ENCODE measurements around the gene CXCL5. TPM values are rescaled to one million over a fixed set of nuclear protein-coding genes. Genes with fewer than 3 reads are reported as not detected.
"Not testable (repeated sequence)": the region's sequence is repeated elsewhere in the genome, so short reads cannot be mapped to it uniquely, and the experiment has no call there.

The CXCL5 gene
- total RNA-seq, 1 experiment from 2014 or later, result 2.7 TPM

DNA sequence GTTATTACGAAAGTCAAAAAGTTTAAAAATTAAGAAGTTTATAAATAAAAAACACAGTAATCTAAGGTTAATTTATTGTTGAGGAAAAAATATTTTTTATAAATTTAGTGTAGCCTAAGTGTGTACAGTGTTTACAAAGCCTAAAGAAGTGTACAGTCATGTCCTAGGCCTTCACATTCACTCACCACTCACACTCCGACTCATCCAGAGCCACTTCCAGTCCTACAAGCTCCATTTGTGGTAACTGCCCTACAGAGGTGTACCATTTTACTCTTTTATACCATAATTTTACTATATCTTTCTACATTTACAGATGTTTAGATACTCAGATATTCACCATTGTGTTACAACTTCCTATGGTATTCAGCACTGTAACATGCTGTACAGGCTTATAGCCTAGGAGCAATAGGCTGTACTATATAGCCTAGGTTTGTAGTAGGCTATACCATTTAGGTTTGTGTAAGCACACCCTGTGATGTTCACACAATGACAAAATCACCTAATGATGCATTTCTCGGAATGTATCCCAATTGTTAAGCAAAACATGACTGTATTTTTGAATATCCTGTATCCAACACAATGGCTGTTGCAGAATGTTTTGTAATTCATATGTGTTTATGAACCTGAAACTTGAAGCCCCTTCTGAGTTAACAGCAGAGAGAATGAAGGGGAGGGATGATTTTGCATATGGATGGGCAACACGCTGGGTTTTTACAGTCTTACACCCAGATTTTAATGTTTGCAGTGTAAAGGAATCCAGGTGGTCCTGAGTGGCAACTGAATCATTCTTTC is 13.5 kb downstream of the CXCL5 start:
- in situ Hi-C loops (cut with HindIII; ENCODE audit: low pct_unique_long_range_greater_than_20kb, low sequenced_read_pairs), result no loop called here
- no peak for DNase-seq (ENCODE audit: low read depth)

DNA sequence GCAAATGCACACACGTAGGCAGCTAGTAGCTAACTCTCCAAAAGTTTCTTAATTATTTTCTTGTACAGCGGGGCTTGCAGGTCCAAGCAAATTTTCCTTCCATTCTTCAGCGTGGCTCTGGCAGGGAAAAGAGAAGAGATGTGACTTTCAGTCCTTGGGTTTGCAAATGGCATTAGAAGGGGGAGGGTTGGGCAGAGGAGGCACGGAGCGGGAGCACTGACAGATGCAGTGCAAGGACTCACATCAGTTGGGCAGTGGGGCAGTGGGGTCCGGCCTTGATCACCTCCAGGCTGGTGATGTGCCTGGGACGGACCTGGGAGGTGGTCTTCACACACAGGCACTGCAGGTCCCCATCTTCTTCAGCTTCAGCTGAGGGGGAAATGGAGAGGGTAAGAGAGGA is 17.3 kb downstream of the CXCL5 start:
- DNase-seq (ENCODE audit: low read depth); in situ Hi-C loops (cut with HindIII; ENCODE audit: low pct_unique_long_range_greater_than_20kb, low sequenced_read_pairs): not testable (repeated sequence)

DNA sequence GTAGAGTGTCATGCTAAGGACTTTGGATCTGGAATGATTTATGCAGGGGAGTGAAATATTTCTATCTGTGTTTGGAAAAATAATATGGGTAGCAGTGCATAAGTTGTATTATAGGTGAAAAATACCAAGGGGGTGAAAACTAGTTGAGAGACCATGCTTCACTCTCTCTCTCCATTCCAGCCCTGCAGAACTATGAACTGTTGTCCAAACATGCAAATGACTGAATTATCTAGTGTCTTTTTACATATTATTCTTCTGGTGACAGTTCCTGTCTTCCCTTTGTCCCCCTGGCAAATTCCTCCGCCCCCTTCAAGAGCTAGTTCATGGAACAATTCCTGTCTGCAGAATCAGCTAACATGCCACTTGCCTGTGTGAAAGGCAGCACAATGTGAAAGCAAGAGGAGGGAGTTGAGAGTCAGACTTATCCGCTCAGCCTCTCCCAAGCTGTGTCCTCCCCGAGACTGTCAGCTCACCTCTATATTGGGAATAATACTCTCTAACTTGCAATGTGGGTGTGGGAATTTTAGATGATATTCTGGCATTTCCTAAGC is 19.0 kb downstream of the CXCL5 start:
- in situ Hi-C loops (cut with HindIII; ENCODE audit: low pct_unique_long_range_greater_than_20kb, low sequenced_read_pairs), result no loop called here
- no peak for DNase-seq (ENCODE audit: low read depth)

DNA sequence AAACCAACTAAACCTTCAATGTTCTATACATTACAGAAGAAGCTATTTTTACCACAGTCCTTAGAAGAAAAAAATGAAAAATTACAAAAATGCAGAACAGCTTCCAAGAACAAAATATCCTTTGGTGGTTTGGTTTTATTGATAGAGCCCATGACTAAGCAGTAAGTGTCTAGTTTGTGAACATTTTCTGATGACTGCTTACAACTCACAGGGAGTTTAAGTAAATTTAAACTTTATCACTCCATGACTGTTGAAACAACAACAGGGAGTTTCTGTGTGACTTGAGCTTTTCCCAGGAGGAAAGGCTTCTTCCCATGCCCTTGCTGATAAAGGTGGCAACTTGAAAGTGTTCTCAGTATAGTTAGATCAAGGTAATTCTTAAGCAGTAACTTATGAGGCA is 19.6 kb downstream of the CXCL5 start:
- in situ Hi-C loops (cut with HindIII; ENCODE audit: low pct_unique_long_range_greater_than_20kb, low sequenced_read_pairs), result no loop called here
- no peak for DNase-seq (ENCODE audit: low read depth)

DNA sequence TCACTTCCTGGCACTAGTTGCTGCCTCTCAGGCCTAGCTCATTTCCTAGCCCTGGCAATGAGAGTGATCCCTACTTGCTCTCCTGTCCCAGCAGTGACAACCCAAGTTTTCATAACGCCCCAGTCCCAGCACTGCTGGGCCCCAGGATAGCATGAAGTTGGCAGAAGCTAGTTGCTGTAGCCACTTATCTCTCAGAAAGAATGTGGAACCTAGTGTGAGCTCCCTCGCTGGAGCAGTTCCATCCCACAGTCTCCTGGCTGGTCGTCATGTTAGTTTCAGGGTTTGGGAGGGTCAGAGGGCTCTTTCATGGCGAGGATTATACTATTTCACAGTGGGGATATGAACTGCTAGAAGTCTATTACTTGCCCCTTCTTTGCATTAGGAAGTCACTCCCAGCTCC is 21.8 kb downstream of the CXCL5 start:
- in situ Hi-C loops (cut with HindIII; ENCODE audit: low pct_unique_long_range_greater_than_20kb, low sequenced_read_pairs), result no loop called here
- no peak for DNase-seq (ENCODE audit: low read depth)

DNA sequence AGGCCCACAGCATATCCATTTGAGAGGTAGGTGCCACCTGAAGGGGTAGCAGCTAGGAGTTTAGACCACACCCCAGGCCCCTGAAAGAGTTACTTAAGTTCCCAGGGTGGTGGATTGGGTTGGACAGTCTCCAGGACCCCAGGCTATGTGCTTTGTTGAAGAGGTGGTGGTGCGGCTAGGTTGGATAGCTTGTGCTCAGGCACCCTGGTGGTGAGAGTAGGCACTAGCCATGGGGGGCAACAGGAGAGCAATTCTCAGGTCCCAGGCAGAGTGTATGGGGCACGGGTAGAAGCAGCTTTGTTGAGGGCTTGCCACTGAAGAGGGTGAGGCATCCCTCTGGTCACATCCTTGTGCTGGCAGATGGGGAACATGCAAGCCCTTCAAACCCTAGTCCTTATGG is 22.3 kb downstream of the CXCL5 start:
- in situ Hi-C loops (cut with HindIII; ENCODE audit: low pct_unique_long_range_greater_than_20kb, low sequenced_read_pairs), result no loop called here
- DNase-seq (ENCODE audit: low read depth), result no peak

DNA sequence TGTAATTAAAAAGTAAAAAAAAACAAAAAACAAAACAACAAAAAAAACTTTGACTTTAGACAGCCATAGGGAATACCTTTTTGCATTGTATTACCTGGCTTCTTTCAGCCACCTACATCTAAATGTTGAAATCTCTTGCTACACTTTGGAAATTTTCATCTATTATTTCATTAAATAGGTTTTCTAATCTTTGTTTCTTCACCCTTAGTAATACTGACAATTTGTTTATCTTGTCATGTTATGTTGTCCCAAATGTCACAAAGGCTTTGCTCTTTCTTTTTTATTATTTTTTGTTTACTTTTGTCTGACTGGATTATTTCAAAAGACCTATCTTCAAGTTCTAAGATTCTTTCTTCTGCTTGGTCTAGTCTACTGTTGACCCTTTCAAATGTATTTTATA is 24.1 kb downstream of the CXCL5 start:
- no peak for DNase-seq (ENCODE audit: low read depth)
- in situ Hi-C loops (cut with HindIII; ENCODE audit: low pct_unique_long_range_greater_than_20kb, low sequenced_read_pairs), result no loop called here

DNA sequence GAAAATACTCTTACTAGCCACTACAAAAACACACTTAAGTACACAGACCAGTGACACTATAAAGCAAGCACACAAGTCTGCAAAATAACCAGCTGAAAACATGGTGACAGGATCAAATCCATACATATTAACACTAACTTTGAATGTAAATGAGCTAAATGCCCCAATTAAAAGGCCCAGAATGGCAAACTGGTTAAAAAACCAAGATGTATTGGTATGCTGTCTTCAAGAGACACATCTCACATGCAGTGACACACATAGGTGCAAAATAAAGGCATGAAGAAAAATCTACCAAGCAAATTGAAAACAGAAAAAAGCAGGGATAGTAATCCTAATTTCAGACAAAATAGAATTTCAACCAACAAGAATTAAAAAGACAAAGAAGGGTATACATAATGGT is 27.5 kb downstream of the CXCL5 start:
- in situ Hi-C loops (cut with HindIII; ENCODE audit: low pct_unique_long_range_greater_than_20kb, low sequenced_read_pairs), result no loop called here
- no peak for DNase-seq (ENCODE audit: low read depth)

DNA sequence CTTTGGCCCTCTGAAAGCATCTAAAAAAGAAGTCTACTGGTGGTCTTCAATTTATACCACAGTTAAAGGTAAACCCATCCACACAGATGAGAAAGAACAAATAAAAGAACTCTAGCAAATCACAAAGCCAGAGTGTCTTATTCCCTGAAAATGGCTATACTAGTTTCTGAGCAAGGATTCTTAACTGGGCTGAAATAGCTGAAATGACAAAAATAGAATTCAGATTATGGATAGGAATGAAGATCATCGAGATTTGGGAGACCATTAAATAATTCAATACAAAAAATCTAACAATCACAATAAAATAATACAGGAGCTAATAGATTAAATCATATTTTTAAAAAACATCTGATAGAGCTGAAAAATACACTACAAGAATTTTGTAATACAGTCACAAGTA is 28.5 kb downstream of the CXCL5 start:
- DNase-seq (ENCODE audit: low read depth), result no peak
- in situ Hi-C loops (cut with HindIII; ENCODE audit: low pct_unique_long_range_greater_than_20kb, low sequenced_read_pairs), result no loop called here

DNA sequence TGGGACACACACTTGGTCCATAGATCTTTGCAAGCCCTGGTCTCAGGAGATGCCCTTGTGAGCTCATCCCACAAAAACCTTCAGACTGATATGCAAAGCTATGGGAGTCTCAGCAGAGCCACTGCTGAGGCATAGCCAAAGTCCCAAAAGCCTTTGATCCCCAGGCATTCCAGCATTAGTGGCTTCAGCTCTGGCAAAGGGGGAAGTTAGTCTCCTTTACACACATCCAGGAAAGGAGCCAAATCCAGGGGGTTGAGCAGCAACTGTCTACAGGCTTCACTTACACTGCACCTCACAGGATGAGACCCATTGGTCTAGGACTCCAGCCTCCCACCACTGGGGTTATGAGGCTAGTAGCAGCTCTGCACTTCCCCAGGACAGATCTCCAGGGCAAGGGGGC is 30.6 kb downstream of the CXCL5 start:
- in situ Hi-C loops (cut with HindIII; ENCODE audit: low pct_unique_long_range_greater_than_20kb, low sequenced_read_pairs), result no loop called here
- no peak for DNase-seq (ENCODE audit: low read depth)

DNA sequence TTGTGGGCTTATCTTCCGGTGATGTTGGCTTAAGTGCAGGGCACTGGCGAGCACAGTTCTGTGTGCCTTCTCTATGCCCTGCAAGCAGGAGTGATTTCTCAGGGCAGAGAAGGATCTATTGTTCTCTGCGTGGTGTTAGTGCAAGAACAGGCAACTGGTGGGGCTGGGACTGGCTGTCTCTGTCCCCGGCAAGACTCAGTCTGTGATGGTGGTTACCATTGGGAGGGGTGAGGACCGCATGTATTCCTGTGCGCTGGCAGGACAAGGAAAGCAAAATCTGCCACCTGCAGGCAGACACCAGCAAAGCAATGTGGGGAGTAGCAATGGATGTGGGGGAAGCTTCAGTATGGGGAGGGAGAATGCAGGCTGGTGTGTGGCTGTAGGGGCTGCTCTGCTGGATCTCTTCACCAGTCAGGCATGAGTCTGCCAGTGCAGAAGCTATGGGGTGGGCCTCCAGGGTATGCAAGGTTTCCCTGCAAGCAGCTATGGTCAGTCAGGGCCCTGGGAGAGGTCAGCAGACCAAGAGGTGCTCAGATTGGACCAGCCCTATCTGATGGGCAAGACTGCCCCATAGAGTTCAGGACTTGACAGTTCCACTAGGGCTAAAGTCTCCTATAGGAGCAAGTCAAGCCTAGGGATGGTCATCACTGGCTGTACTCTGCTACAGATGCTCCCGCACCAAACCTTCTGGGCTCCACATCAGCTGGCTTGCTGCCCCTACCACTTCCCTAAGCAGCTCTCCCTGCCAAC is 33.4 kb downstream of the CXCL5 start:
- in situ Hi-C loops (cut with HindIII; ENCODE audit: low pct_unique_long_range_greater_than_20kb, low sequenced_read_pairs), result no loop called here
- no peak for DNase-seq (ENCODE audit: low read depth)

DNA sequence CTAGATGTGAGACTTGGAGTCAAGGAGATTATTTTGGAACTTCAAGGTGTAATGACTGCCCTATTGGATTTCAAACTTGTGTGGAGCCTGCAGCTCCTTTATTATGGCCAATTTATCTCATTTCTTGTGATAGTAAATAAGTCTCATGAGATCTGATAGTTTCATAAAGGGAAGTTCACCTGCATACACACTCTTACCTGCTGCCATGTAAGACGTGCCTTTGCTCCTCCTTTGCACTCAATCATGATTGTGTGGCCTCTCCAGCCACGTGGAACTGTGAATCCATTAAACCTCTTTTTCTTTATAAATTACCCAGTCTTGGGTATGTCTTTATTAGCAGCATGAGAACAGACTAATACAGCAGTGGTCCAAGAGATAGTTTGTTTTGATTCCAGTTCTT is 35.8 kb downstream of the CXCL5 start:
- in situ Hi-C loops (cut with HindIII; ENCODE audit: low pct_unique_long_range_greater_than_20kb, low sequenced_read_pairs), result no loop called here
- DNase-seq (ENCODE audit: low read depth), result no peak

DNA sequence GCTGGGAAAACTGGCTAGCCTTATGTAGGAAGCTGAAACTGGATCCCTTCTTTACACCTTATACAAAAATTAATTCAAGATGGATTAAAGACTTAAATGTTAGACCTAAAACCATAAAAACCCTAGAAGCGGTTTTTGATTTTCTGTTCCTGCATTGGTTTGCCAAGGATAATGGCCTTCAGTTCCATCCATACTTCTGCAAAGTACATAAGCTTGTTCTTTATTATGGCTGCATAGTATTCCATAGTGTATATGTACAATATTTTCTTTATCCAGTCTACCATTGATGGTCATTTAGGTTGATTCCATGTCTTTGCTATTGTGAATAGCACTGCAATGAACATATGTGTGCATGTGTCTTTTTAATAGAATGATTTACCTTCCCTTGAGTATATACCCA is 39.4 kb downstream of the CXCL5 start:
- in situ Hi-C loops (cut with HindIII; ENCODE audit: low pct_unique_long_range_greater_than_20kb, low sequenced_read_pairs); DNase-seq (ENCODE audit: low read depth): not testable (repeated sequence)

DNA sequence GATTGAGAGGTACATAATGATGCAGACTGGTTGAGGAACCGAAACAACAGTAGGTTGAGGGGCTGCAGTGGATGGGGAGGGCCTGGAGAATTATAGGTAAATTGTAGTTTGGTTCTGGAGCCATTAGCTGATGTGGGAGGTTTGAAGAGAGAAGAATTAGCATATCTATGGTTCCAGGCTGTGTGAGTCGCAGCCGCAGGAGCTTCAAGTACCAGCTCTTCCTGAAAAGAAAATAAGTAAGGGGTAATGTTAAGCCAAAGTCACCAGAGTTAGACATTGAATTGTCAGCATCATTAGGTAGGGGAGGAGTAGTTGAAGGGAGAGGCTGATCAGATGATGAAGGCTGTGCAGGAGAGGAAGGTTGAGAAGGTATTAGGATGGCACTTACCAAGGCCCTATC is 46.1 kb downstream of the CXCL5 start:
- in situ Hi-C loops (cut with HindIII; ENCODE audit: low pct_unique_long_range_greater_than_20kb, low sequenced_read_pairs), result no loop called here

DNA sequence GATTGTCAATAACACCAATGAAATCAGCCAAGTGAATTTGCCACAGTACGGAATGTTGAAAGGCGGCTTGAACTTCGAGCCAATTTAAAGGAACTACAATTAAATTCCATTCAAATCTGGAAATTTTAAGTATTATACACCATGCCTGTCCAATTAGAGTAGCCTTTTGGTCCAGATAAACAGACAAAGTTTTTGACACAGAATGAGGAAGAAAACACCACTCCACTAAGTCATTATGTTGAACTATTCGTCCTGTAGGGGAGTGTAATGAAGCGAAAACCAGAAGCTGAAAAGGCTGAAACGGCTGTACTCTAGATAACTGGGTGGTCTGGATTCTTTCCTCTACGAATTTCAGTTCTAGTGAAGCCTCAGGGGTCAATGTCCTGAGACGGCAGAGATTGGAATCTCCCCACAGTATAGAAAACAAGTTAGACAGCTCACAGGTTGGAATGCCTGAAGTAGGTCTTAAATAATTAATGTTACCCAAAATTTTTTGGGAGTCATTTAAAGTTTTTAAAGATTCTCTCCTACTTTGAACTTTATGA is 48.0 kb downstream of the CXCL5 start:
- DNase-seq (ENCODE audit: low read depth); in situ Hi-C loops (cut with HindIII; ENCODE audit: low pct_unique_long_range_greater_than_20kb, low sequenced_read_pairs): not testable (repeated sequence)

More for the DNA sequence above, 46.1 kb downstream of the CXCL5 start:
- no peak for DNase-seq (ENCODE audit: low read depth)

DNA sequence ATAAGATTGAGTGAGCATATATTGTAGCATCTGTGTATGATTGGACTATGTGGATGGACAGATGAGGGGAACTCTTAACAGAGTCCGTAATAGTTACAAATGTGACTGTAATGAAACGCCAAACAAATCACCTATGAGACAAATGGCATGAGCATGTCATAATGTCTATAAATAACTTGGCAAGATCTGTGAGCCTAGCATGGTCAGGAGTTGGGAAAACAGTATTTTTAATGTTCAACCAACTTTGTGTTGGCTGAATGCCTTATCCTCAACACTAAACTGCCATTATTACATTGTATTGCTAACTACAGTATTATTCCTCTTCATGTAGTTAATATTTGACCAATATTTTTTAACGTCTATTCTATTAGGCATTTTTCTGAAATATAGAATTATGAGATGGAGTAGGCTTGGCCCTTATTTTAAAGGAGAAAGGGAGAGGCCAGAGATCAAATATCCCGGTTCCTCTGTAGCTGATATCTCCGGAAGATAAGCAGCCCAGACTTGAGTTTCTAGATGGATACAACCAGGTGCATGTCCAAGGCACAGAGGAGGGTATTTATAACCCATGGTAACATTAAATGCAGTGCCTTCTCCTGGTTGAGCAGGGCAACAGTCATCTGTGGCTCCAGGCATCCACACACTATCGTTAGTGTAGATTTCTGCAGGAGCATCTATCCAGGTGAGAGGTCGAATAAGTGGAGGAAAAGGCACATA is 49.3 kb downstream of the CXCL5 start:
- DNase-seq (ENCODE audit: low read depth), result no peak
- in situ Hi-C loops (cut with HindIII; ENCODE audit: low pct_unique_long_range_greater_than_20kb, low sequenced_read_pairs), result no loop called here

DNA sequence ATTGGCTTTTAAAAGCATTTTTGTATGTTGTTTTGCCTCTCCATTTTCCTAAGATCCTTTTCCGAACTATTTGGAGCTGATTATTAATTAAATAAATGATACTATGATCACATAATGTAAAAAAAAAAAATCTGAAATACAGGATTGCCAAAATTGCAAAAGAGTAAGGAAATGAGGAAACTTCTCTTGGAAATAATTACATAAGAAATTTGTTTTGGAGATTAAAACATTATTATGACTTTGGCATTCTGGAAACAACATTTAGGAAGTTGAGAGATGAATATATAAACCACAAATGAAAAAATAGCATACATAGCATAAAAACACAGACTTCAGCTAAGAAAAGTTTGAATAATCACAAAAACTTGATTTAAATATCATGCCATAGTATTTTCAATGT is 50.2 kb downstream of the CXCL5 start:
- DNase-seq (ENCODE audit: low read depth), result no peak
- in situ Hi-C loops (cut with HindIII; ENCODE audit: low pct_unique_long_range_greater_than_20kb, low sequenced_read_pairs), result no loop called here

DNA sequence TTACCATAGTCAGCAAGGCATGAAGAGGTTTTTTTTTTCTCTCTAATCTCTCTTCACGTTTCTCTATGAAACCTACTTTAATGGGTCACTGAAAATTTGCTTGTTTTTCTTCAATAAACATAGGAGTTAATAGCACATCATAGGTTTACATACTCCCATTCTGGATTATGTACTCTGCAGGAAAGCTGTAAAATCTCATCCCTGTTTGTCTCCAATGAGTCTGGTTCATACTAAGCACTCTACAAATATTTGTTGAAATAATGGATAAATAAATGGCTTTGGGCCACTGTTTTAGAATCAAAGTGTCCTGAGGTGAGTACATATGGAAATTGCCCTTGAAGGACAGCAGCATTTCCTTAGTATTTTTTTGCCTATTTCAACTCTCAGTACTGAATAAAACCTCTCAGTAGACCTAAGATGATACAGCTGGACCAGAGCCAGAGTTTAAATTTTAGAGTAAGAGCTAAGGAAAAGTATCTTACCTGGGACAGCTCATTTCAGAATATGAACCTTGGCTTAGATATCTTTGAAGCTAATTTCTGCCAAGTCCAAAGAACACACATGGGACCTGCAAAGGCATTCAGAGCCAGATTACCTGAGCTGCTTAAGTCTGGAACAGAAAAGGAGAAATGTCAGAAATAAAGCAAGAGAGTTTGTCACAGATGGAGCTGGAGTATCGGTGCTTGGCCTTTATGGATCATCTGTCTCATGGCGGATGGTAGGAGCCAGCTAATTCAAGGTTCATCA is 51.1 kb downstream of the CXCL5 start:
- in situ Hi-C loops (cut with HindIII; ENCODE audit: low pct_unique_long_range_greater_than_20kb, low sequenced_read_pairs), result no loop called here
- no peak for DNase-seq (ENCODE audit: low read depth)

Data from Caki2 (cell line).